GM12878 (cell line): ENCODE data around the gene BCAR3. TPM values are rescaled to one million over a fixed set of nuclear protein-coding genes. Genes with fewer than 3 reads are reported as not detected.

Experiments used
- ATAC-seq: fragments of 200-7000 bp; cut with Tn5 transposase; 3 replicates; pipeline ENCODE4 v1.9.1; 2020; ENCODE audit warnings: mild to moderate bottlenecking, moderate library complexity
- BruUV-seq: library from RNA; stranded (reverse); fragments of 400-500 nt; replicated peaks from 2 replicates; lab custom pipeline; 2021; lab: Mats Ljungman, UMichigan
- CTCF ChIA-PET: fragments of 300-600 bp; sonication (Branson Sonifier 250); formaldehyde crosslinking; extraction: SDS; loops from one replicate; lab custom pipeline; 2021; ENCODE audit warnings: inconsistent platforms; lab: Yijun Ruan, JAX
- POLR2A ChIA-PET: fragments of 350-600 bp; formaldehyde crosslinking; extraction: SDS; loops from one replicate; lab custom pipeline; 2021; ENCODE audit warnings: inconsistent platforms; lab: Charles Lee
- RAD21 ChIA-PET: fragments of 300-600 bp; sonication (Branson Sonifier 250); formaldehyde crosslinking; loops from one replicate; lab custom pipeline; 2023; ENCODE audit warnings: antibody characterized with exemption; ENCODE audit not compliant: unreplicated experiment; lab: Charles Lee
- SMC1A ChIA-PET: fragments of 300-600 bp; sonication (Branson Sonifier 250); formaldehyde crosslinking; loops from one replicate; lab custom pipeline; 2023; ENCODE audit not compliant: unreplicated experiment, uncharacterized antibody; lab: Charles Lee
- DNase-seq: peaks from one replicate; pipeline ENCODE4 v3.0.0-alpha.2; 2011; ENCODE audit warnings: low read depth, low spot score
- FAIRE-seq: peaks from 3 replicates; lab custom pipeline; 2011; peaks lifted over from hg19 to GRCh38; lab: Jason Lieb, UNC
- H2AFZ ChIP-seq: 2 replicates; pipeline ENCODE4 v1.6.0; 2011; ENCODE audit warnings: low read depth, low read length, control low read depth; ENCODE audit not compliant: control insufficient read depth
- H3K27ac ChIP-seq: 2 replicates; pipeline ENCODE4 v1.5.1; 2011; ENCODE audit warnings: control low read depth; ENCODE audit not compliant: control insufficient read depth, insufficient read depth
- H3K27me3 ChIP-seq, 2 experiments: replicated peaks in 1 of 2; 2 replicates each; pipeline versions ENCODE4 v1.6.0 to v1.6.1; 2011; ENCODE audit warnings: low read length in 1 of 2; ENCODE audit not compliant: control insufficient read depth in 2 of 2, insufficient read depth in 2 of 2
- H3K36me3 ChIP-seq, 2 experiments: 2 replicates each; pipeline ENCODE4 v1.5.1; 2011; ENCODE audit warnings: low read length in 1 of 2; ENCODE audit not compliant: control insufficient read depth in 2 of 2, insufficient read depth in 2 of 2
- H3K4me1 ChIP-seq: 2 replicates; pipeline ENCODE4 v1.6.1; 2011; ENCODE audit warnings: mild to moderate bottlenecking, low read length, moderate library complexity, mixed read lengths; ENCODE audit not compliant: control insufficient read depth, insufficient read depth
- H3K4me2 ChIP-seq: 2 replicates; pipeline ENCODE4 v1.6.0; 2011; ENCODE audit warnings: control low read depth; ENCODE audit not compliant: control insufficient read depth, insufficient read depth
- H3K4me3 ChIP-seq: fragments of 200-600 bp; sonication (generic); 2 replicates; pipeline ENCODE4 v1.5.1; 2016
- H3K79me2 ChIP-seq: 2 replicates; pipeline ENCODE4 v1.6.0; 2011; ENCODE audit warnings: low read length; ENCODE audit not compliant: control insufficient read depth, insufficient read depth
- H3K9ac ChIP-seq: 2 replicates; pipeline ENCODE4 v1.8.0; 2011; ENCODE audit warnings: low read length, control low read depth, mixed read lengths; ENCODE audit not compliant: control insufficient read depth, insufficient read depth
- H3K9me3 ChIP-seq: replicated peaks from 3 replicates; pipeline ENCODE4 v1.5.1; 2011; ENCODE audit warnings: mild to moderate bottlenecking, low read length; ENCODE audit not compliant: control insufficient read depth, insufficient read depth
- H4K20me1 ChIP-seq: 2 replicates; pipeline ENCODE4 v1.6.0; 2011; ENCODE audit not compliant: control insufficient read depth, insufficient read depth
- ATF3 ChIP-seq: IDR thresholded peaks from 2 replicates; pipeline ENCODE4 v1.6.1; 2011; ENCODE audit warnings: low read depth, mild to moderate bottlenecking, low read length, moderate library complexity, borderline replicate concordance; ENCODE audit errors: extremely low read depth
- BCLAF1 ChIP-seq: fragments of 450-650 bp; IDR thresholded peaks from 2 replicates; pipeline ENCODE4 v1.6.1; 2017; ENCODE audit warnings: antibody characterized with exemption, mild to moderate bottlenecking, moderate library complexity
- ELK1 ChIP-seq: IDR thresholded peaks from 2 replicates; pipeline ENCODE4 v1.6.1; 2012; ENCODE audit warnings: low read depth, low read length, improper control_type of control experiment
- KAT2A ChIP-seq: conservative IDR thresholded peaks from 2 replicates; pipeline ENCODE4 v1.6.1; 2011; ENCODE audit warnings: low read depth, low read length; ENCODE audit not compliant: control insufficient read depth
- MXI1 ChIP-seq: fragments of 150-350 bp; IDR thresholded peaks from 2 replicates; pipeline ENCODE4 v1.6.1; 2011; ENCODE audit warnings: low read depth, mild to moderate bottlenecking, inconsistent platforms, low read length, improper control_type of control experiment
- NBN ChIP-seq: fragments of 450-650 bp; IDR thresholded peaks from 2 replicates; pipeline ENCODE4 v1.6.1; 2016
- PBX3 ChIP-seq: IDR thresholded peaks from 2 replicates; pipeline ENCODE4 v1.6.1; 2011; ENCODE audit warnings: mild to moderate bottlenecking, low read depth, low read length, moderate library complexity; ENCODE audit not compliant: insufficient replicate concordance
- SKIL ChIP-seq: fragments of 450-650 bp; IDR thresholded peaks from 2 replicates; pipeline ENCODE4 v1.6.1; 2017; ENCODE audit warnings: mild to moderate bottlenecking, low read depth, inconsistent platforms; ENCODE audit not compliant: poor library complexity, severe bottlenecking
- SMC3 ChIP-seq: IDR thresholded peaks from 2 replicates; pipeline ENCODE4 v1.6.1; 2011; ENCODE audit warnings: low read length, improper control_type of control experiment, borderline replicate concordance
- TBL1XR1 ChIP-seq: IDR thresholded peaks from 2 replicates; pipeline ENCODE4 v1.6.1; 2012; ENCODE audit warnings: low read depth, low read length, improper control_type of control experiment
- ZNF687 ChIP-seq: fragments of 450-650 bp; IDR thresholded peaks from 2 replicates; pipeline ENCODE4 v1.6.1; 2017; ENCODE audit warnings: mild to moderate bottlenecking, moderate library complexity
- WGBS: methylation state at CpG from one replicate; pipeline ENCODE4 v1.1.6; 2016; ENCODE audit warnings: low lambda C conversion rate; ENCODE audit not compliant: insufficient replicate concordance, insufficient coverage; ENCODE audit errors: missing lambda C conversion rate; 5-methylcytosine and 5-hydroxymethylcytosine counted together
- in situ Hi-C: fragments of 300-500 bp; cut with MboI; formaldehyde crosslinking; loops from 9 replicates; pipeline ENCODE4 v1.14.3; 2018; ENCODE audit warnings: mixed read lengths
- intact Hi-C: fragments of 100-400 bp; cut with micrococcal nuclease; formaldehyde crosslinking; loops from one replicate; pipeline ENCODE4 v1.14.2; 2022; ENCODE audit not compliant: unreplicated experiment
- polyA plus RNA-seq, 11 experiments: library from polyadenylated mRNA; depleted of rRNA in 4 of 11; unstranded in 6 of 11; stranded (reverse) in 5 of 11; fragments of >200 nt; fragmentation: Nextera tagmentation in 4 of 11; fragmentation: Illumina TruSeq in 1 of 11; extraction: Ambion mirVana in 4 of 11; extraction: Trizol in 1 of 11; gene quantifications; 1 replicate in 1 of 11; 2 replicates in 10 of 11; pipeline versions ENCODE4 v1.2.1 to v1.2.3, GENCODE V29; 2011 to 2016; ENCODE audit warnings: inconsistent platforms in 2 of 11, missing spikeins in 2 of 11, low read depth in 1 of 11
- total RNA-seq, 4 experiments: library from RNA; depleted of rRNA in 3 of 4; stranded (reverse); fragments of >200 nt in 3 of 4; fragmentation: Illumina TruSeq in 1 of 4; extraction: Trizol in 1 of 4; gene quantifications; 2 replicates each; pipeline versions ENCODE4 v1.2.1 to v1.2.3, GENCODE V29; 2013 to 2021

BCAR3 gene
- total and polyA plus RNA-seq, 10 of the 15 experiments (the other 5 are each of a cell fraction or from before 2014, with no cell fraction given) = 1.3 to 6.6 (median 1.8) TPM

GRCh38 chr1:93574991-93575390 is 106.6 kb downstream of the BCAR3 start:
- ChIA-PET CTCF (no interaction called here), RAD21 (no interaction called here), SMC1A (interaction anchor here (1.2 kb wide), 1 partner anchor 239 kb away, joined by 4 read pairs; no protein-coding TSS in a partner anchor), POLR2A (no interaction called here)
- Histone ChIP-seq H3K4me1 (no peaks in the 10 kb centered on the region), H3K27me3 (no peaks in the 10 kb centered on the region; a peak in 1 of 4 replicates), H3K4me2 (no peak overlapping the region), H3K9ac (no peak overlapping the region), H3K27ac (no peak overlapping the region), H3K36me3 (no peaks in the 10 kb centered on the region; a peak in 1 of 4 replicates), H4K20me1 (no peaks in the 10 kb centered on the region), H3K9me3 (no peaks in the 10 kb centered on the region), H3K79me2 (no peaks in the 10 kb centered on the region), H3K4me3 (no peak overlapping the region), H2AFZ (no peak overlapping the region)
- ATAC-seq = no peak
- intact Hi-C loops = no loop called here
- DNase-seq = no peak
- FAIRE-seq = no peak
- WGBS = 63% methylated on average over 6 of the region's 6 CpGs
- in situ Hi-C loops = no loop called here
- no TSS peak for BruUV-seq
- TF ChIP-seq ZNF687 (no peak), SKIL (no peak), MXI1 (no peak), ELK1 (no peak), NBN (no peak), TBL1XR1 (no peak), ATF3 (no peak), BCLAF1 (no peak), KAT2A (no peak), SMC3 (no peak), PBX3 (no peak)
